ENCODE results near the gene CCDC86.
"Not testable (repeated sequence)": the region's sequence is repeated elsewhere in the genome, so short reads cannot be mapped to it uniquely, and the experiment has no call there.

CCDC86 gene

GRCh38 chr11:60841797-60842667 is at the start of gene CCDC86:
TSS of gene CCDC86 (plus strand) at chr11:60842113. CDS start at chr11:60842125, 12 bp downstream.
- intact Hi-C loops (cut with DNase I): loop anchor here (5.0 to 10.0 kb wide), 2 partner anchors 65 to 313 kb away; partner anchors contain the start of gene PRPF19
- DNase-seq: peak; percentile 92 to 98 (median 96)

- intact Hi-C loops (cut with DNase I): no loop called here
- DNase-seq: no peak
Observed at GRCh38 chr11:60792521-60792920, 49.4 kb upstream of the CCDC86 start.

GRCh38 chr11:60795291-60795690 is 46.6 kb upstream of the CCDC86 start:
- no peak for DNase-seq
- intact Hi-C loops (cut with DNase I): no loop called here

GRCh38 chr11:60797846-60798630 is 43.9 kb upstream of the CCDC86 start:
- no peak for DNase-seq
- intact Hi-C loops (cut with DNase I): no loop called here

- intact Hi-C loops (cut with DNase I): no loop called here
- DNase-seq: no peak
Observed at GRCh38 chr11:60798631-60799030, 43.3 kb upstream of the CCDC86 start.

GRCh38 chr11:60801194-60801593 is 40.7 kb upstream of the CCDC86 start:
- intact Hi-C loops (cut with DNase I): no loop called here
- no peak for DNase-seq

GRCh38 chr11:60803273-60803936 is 38.5 kb upstream of the CCDC86 start:
- no peak for DNase-seq
- intact Hi-C loops (cut with DNase I): no loop called here

- intact Hi-C loops (cut with DNase I): no loop called here
- no peak for DNase-seq
Observed at GRCh38 chr11:60809249-60809648, 32.7 kb upstream of the CCDC86 start.

- DNase-seq: peak in 35 of 42 donors; percentile 9 to 77 (median 42)
Observed at GRCh38 chr11:60809691-60810090, 32.2 kb upstream of the CCDC86 start.

GRCh38 chr11:60810151-60810550 is 31.8 kb upstream of the CCDC86 start:
- intact Hi-C loops (cut with DNase I): no loop called here
- no peak for DNase-seq

More at GRCh38 chr11:60809691-60810090, 32.2 kb upstream of the CCDC86 start:
- intact Hi-C loops (cut with DNase I): no loop called here

GRCh38 chr11:60810569-60810968 is 31.3 kb upstream of the CCDC86 start:
- no peak for DNase-seq
- intact Hi-C loops (cut with DNase I): no loop called here

GRCh38 chr11:60813324-60813723 is 28.6 kb upstream of the CCDC86 start:
- no peak for DNase-seq
- intact Hi-C loops (cut with DNase I): no loop called here

- intact Hi-C loops (cut with DNase I): no loop called here
Observed at GRCh38 chr11:60814112-60814511, 27.8 kb upstream of the CCDC86 start.

GRCh38 chr11:60816590-60817157 is 25.2 kb upstream of the CCDC86 start:
- DNase-seq: no peak
- intact Hi-C loops (cut with DNase I): no loop called here

More at GRCh38 chr11:60814112-60814511, 27.8 kb upstream of the CCDC86 start:
- DNase-seq: no peak

GRCh38 chr11:60818057-60818456 is 23.9 kb upstream of the CCDC86 start:
- DNase-seq: no peak
- intact Hi-C loops (cut with DNase I): no loop called here

GRCh38 chr11:60821827-60822599 is 19.9 kb upstream of the CCDC86 start:
- no peak for DNase-seq
- intact Hi-C loops (cut with DNase I): no loop called here

GRCh38 chr11:60823745-60824306 is 18.1 kb upstream of the CCDC86 start:
- intact Hi-C loops (cut with DNase I); DNase-seq: not testable (repeated sequence)

GRCh38 chr11:60825118-60825517 is 16.8 kb upstream of the CCDC86 start:
- DNase-seq: no peak
- intact Hi-C loops (cut with DNase I): no loop called here
